HEK293 (cell line): ENCODE results near the gene FIP1L1.

ENCODE experiments used
- ZNF211 ChIP-seq: fragments of 450-650 bp; formaldehyde crosslinking; IDR thresholded peaks from 2 replicates; pipeline ENCODE4 v1.5.1; 2016; ENCODE audit warnings: low read depth, missing biosample characterization, missing genetic modification characterization
- ZNF274 ChIP-seq, 2 experiments: fragments of 200-500 bp in 1 of 2; fragments of 450-650 bp in 1 of 2; sonication (Bioruptor generic) in 1 of 2; formaldehyde crosslinking in 1 of 2; IDR thresholded peaks; 2 replicates each; pipeline versions ENCODE4 v1.5.1 to v1.6.1; 2014 to 2016; ENCODE audit warnings: borderline replicate concordance in 1 of 2, inconsistent platforms in 1 of 2, low read length in 1 of 2, missing biosample characterization in 1 of 2, missing genetic modification characterization in 1 of 2
- ZNF394 ChIP-seq: fragments of 450-650 bp; formaldehyde crosslinking; IDR thresholded peaks from 2 replicates; pipeline ENCODE4 v1.5.1; 2016; ENCODE audit warnings: missing biosample characterization, missing genetic modification characterization, mild to moderate bottlenecking, moderate library complexity, borderline replicate concordance
- ZNF48 ChIP-seq: fragments of 450-650 bp; formaldehyde crosslinking; IDR thresholded peaks from 2 replicates; pipeline ENCODE4 v1.5.1; 2016; ENCODE audit warnings: missing biosample characterization, missing genetic modification characterization
- ZNF629 ChIP-seq: fragments of 450-650 bp; formaldehyde crosslinking; IDR thresholded peaks from 2 replicates; pipeline ENCODE4 v1.5.1; 2017; ENCODE audit warnings: missing biosample characterization, missing genetic modification characterization
- TF ChIP-seq, protein P1 (sequence below): fragments of 450-650 bp; formaldehyde crosslinking; IDR thresholded peaks from 2 replicates; pipeline ENCODE4 v1.5.1; 2016; ENCODE audit warnings: missing biosample characterization, missing genetic modification characterization

DNA sequence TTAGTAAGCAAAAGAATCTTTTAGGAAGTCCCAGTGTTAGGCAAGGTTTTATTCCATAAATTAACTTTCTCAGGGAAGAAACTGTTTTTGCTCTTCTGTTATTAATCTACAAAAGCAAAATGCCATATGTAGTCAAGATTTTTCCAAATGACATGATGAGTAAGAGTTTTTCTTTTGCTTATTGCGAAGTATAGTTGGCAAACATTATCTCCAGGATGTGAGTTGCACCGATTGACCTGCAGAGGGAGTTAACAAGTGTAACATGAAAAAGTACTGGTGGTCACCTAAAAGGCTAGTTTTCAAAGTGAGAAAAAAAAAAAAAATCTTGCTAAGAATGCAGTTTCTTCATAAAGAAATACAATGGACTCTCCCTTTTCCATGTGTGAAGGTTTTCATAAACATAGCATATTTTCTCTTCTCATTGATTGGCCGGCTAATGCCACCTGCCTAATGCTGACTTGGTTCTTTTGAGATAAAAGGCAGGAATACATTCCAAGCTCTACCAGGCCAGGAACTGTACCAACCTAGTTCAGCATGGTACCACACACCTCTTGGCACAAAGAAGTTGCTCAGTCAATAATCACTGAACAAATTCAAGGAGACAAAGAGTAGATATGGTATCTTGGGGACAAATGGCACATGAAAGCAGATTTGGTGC lies 113.7 kb downstream of the FIP1L1 start:
- TF ChIP-seq ZNF274 (IDR thresholded peaks at IDR 0.05; ENCODE audit: low read length) = no peak
- no peak for TF ChIP-seq ZNF274 (tag by site-specific recombination; IDR thresholded peaks at IDR 0.05; ENCODE audit: borderline replicate concordance)
- TF ChIP-seq, protein P1, sequence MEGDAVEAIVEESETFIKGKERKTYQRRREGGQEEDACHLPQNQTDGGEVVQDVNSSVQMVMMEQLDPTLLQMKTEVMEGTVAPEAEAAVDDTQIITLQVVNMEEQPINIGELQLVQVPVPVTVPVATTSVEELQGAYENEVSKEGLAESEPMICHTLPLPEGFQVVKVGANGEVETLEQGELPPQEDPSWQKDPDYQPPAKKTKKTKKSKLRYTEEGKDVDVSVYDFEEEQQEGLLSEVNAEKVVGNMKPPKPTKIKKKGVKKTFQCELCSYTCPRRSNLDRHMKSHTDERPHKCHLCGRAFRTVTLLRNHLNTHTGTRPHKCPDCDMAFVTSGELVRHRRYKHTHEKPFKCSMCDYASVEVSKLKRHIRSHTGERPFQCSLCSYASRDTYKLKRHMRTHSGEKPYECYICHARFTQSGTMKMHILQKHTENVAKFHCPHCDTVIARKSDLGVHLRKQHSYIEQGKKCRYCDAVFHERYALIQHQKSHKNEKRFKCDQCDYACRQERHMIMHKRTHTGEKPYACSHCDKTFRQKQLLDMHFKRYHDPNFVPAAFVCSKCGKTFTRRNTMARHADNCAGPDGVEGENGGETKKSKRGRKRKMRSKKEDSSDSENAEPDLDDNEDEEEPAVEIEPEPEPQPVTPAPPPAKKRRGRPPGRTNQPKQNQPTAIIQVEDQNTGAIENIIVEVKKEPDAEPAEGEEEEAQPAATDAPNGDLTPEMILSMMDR (tag by site-specific recombination) = 0 out of 2 replicates have a peak, but pooled peaks have one; percentile 14
- no peak for TF ChIP-seq ZNF211 (tag by site-specific recombination)
- no peak for TF ChIP-seq ZNF629 (tag by site-specific recombination)
- TF ChIP-seq ZNF394 (tag by site-specific recombination) = no peak
- no peak for TF ChIP-seq ZNF48 (tag by site-specific recombination)
